Astrocyte (in vitro differentiated cells and primary cell): ENCODE measurements around the gene VAT1L.

Experiments used
- EZH2 ChIP-seq: IDR thresholded peaks from 2 replicates; pipeline ENCODE4 v1.6.1; 2012; ENCODE audit warnings: mild to moderate bottlenecking, low read length, inconsistent platforms; ENCODE audit not compliant: insufficient read depth
- TF ChIP-seq, protein P1 (sequence below): IDR thresholded peaks from 2 replicates; pipeline ENCODE4 v1.5.1; 2011; ENCODE audit warnings: low read depth, mild to moderate bottlenecking, inconsistent platforms, low read length, moderate library complexity; ENCODE audit not compliant: insufficient read depth

DNA sequence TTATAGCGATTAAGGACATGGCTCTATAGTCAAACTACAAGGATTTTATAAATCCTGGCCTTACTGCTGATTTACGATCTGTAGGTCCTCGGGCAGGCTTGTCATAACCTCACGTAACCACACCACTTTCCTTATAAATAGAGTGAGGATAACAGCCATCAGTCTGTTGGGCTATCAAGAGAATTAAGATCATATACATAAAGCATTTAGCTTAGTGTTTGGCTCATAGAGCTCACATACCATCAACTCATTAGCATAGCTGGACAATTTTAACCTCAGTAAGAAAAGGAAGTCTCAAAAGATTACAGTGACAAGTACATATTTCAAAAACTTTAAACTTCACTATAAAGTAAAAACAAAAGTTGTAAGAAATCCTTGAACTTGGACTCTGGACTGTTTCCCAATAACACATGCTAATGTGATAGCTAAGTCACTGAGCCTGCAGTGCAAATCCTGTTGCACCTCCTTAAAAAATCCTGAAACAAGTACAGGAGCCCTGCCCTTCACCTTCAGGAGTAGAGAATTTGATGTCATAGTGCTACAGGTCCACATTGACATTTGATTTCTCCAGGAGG, 213.2 kb downstream of the VAT1L start:
- TF ChIP-seq, protein P1, sequence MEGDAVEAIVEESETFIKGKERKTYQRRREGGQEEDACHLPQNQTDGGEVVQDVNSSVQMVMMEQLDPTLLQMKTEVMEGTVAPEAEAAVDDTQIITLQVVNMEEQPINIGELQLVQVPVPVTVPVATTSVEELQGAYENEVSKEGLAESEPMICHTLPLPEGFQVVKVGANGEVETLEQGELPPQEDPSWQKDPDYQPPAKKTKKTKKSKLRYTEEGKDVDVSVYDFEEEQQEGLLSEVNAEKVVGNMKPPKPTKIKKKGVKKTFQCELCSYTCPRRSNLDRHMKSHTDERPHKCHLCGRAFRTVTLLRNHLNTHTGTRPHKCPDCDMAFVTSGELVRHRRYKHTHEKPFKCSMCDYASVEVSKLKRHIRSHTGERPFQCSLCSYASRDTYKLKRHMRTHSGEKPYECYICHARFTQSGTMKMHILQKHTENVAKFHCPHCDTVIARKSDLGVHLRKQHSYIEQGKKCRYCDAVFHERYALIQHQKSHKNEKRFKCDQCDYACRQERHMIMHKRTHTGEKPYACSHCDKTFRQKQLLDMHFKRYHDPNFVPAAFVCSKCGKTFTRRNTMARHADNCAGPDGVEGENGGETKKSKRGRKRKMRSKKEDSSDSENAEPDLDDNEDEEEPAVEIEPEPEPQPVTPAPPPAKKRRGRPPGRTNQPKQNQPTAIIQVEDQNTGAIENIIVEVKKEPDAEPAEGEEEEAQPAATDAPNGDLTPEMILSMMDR, result no peak
- TF ChIP-seq EZH2, result no peak
